Measurements from ENCODE around the gene SYT2.

GRCh38 chr1:202694314-202694713 is 15.9 kb downstream of the SYT2 start:
- TF ChIP-seq POLR2A (IDR thresholded peaks at IDR 0.05; ENCODE audit: low read depth) (no peak), CTCF (IDR thresholded peaks at IDR 0.05) (no peak), EP300 (IDR thresholded peaks at IDR 0.05) (no peak), POLR2AphosphoS5 (IDR thresholded peaks at IDR 0.05) (no peak)

Measured in esophagus muscularis mucosa (tissue), 4 donors.